NB4 (cell line): ENCODE results near the gene ASB10.

Source experiments
- DNase-seq: peaks from one replicate; pipeline ENCODE4 v3.0.0; 2010; ENCODE audit warnings: low read depth
- H3K4me3 ChIP-seq: one replicate; pipeline ENCODE4 v1.5.1; 2011; ENCODE audit warnings: mild to moderate bottlenecking, low read depth, low read length, moderate library complexity
- CTCF ChIP-seq: IDR thresholded peaks from one replicate; pipeline ENCODE4 v1.5.1; 2012; ENCODE audit warnings: low read depth, low read length
- MAX ChIP-seq: IDR thresholded peaks from 2 replicates; pipeline ENCODE4 v1.6.1; 2011; ENCODE audit warnings: low read depth, low read length
- MYC ChIP-seq: IDR thresholded peaks from 2 replicates; pipeline ENCODE4 v1.6.1; 2011; ENCODE audit warnings: low read depth, low read length
- POLR2A ChIP-seq: IDR thresholded peaks from 2 replicates; pipeline ENCODE4 v1.6.1; 2011; ENCODE audit warnings: mild to moderate bottlenecking; ENCODE audit not compliant: insufficient read length; ENCODE audit errors: extremely low read depth

ASB10 gene

DNA sequence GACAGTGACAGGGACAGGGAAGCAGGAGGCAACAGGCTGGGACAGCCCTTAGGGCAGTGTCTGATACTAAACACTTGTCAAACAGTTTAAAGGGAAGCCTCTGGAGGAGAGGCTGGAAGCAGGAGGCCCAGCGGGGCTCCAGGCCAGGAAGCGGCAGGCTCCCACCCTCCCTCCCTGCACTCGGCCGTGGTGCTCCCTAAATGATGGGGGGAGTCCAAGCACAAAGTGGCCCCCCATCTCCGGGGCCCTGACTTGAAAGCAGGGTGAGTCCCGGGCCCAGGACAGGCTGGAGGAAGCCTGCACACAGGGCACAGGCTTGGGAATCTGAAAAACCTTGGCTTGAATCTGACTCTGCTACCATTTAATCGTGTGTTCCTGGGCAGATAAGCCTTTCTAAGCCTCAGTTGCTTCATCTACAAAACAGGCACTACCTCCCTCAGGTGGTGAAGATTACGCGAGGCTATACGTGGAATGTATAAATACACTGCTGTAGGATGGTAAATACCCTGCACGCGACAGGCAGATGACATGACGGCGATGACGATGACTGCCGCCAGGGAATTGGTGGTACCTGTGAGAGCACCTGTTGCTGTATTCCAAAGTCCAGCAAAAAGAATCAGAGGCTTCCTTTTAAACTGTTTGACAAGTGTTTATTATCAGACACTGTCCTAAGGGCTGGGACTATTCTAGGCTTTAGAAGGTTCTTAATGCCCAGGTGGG, 53.6 kb downstream of the ASB10 start:
- no peak overlapping the region for H3K4me3 ChIP-seq
- DNase-seq = no peak
- TF ChIP-seq MAX (no peak), MYC (no peak), CTCF (no peak), POLR2A (no peak)

DNA sequence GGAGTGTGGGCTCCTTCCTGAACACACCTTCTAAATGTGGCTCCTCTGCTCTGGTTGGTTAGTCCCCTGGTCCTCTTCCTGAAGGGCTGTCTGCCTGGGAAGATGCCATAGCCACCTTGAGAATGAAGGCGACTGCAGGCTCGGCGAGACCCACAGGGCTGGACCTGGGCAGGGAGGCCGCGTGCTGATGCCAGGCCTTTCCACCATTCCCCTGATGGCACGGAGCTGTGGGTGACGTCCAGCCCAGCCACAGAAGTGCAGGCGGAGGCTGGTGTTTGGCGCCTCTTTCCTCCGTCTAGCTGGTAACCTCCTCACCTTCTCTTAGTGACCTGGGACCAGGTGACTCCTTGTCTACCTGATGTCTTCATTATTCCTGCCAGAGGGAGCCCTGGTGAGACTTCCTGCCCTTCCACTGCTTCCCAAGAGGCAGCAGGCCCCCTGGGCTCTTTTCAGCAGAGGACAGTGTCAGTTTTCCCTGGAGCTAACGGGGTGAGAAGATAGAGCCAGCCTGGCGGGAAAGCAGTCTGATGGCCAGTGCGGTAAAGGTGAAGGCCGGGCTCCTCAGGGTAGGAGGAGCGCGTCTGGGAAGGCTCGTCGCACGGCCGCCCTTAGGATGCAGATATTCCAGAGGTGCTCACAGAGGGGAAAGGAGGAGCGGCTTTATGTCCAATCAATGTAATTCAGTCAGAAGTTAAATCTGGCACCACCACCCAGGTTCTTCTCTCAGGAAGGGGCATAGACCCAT, 54.4 kb downstream of the ASB10 start:
- no peak overlapping the region for H3K4me3 ChIP-seq
- no peak for TF ChIP-seq POLR2A

GRCh38 chr7:151131592-151132293, 55.3 kb downstream of the ASB10 start:
- H3K4me3 ChIP-seq = no peak overlapping the region
- no peak for DNase-seq
- TF ChIP-seq MYC = no peak
- TF ChIP-seq POLR2A = no peak
- no peak for TF ChIP-seq MAX
- no peak for TF ChIP-seq CTCF

More for the DNA sequence above, 54.4 kb downstream of the ASB10 start:
- no peak for DNase-seq

DNA sequence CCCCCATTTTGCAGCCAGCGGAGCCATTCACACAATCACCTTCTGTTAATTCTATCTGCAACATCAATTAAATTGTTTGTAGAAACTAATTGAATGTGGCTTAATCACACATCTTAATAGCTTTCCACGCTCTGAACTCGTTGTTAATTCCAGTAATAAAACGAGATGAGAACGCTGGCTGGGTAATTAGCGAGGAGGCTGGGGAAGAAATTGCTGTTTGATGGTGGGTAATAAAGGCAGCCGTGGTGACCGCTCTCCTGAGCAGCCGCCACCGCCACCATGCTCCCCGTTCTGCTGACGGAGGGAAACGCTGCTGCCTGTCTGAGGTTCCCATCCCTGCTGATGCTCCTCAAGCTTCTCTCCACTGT, 55.8 kb downstream of the ASB10 start:
- no peak for DNase-seq
- no peak overlapping the region for H3K4me3 ChIP-seq
- TF ChIP-seq POLR2A (no peak), MYC (no peak), MAX (no peak), CTCF (no peak)

- TF ChIP-seq POLR2A = no peak
- no peak for TF ChIP-seq MAX
- no peak for TF ChIP-seq MYC
- TF ChIP-seq CTCF = no peak
- no peak overlapping the region for H3K4me3 ChIP-seq
- no peak for DNase-seq
These were observed 56.3 kb downstream of the ASB10 start for GRCh38 chr7:151130741-151131157.
